Keratinocyte (primary cell): ENCODE measurements around the gene SCN9A.

Experiments
- CTCF ChIP-seq, 3 experiments: IDR thresholded peaks in 1 of 3; conservative IDR thresholded peaks in 1 of 3; optimal IDR thresholded peaks in 1 of 3; 2 replicates in 2 of 3; 3 replicates in 1 of 3; pipeline versions ENCODE3 to v1.5.1; 2011; ENCODE audit warnings: low read length in 3 of 3, mild to moderate bottlenecking in 3 of 3, moderate library complexity in 2 of 3, control low read depth in 1 of 3, inconsistent platforms in 1 of 3; ENCODE audit not compliant: insufficient read depth in 2 of 3; ENCODE audit errors: extremely low read depth in 1 of 3
- EZH2 ChIP-seq: IDR thresholded peaks from one replicate; pipeline ENCODE4 v1.6.1; 2012; ENCODE audit warnings: inconsistent platforms, mild to moderate bottlenecking, low read length, moderate library complexity

- TF ChIP-seq CTCF (optimal IDR thresholded peaks at IDR 0.05 in 1 of 3, IDR thresholded peaks at IDR 0.05 in 1 of 3, conservative IDR thresholded peaks at IDR 0.05 in 1 of 3; ENCODE audit: extremely low read depth in 1 of 3, insufficient read depth in 2 of 3, low read length in 3 of 3): no peak
- TF ChIP-seq EZH2: no peak
These were observed 93.6 kb downstream of the SCN9A start for GRCh38 chr2:166282154-166282553.
